DND-41 (cell line): ENCODE measurements around the gene NCK2.

Experiments used
- EZH2 ChIP-seq: IDR thresholded peaks from 3 replicates; pipeline ENCODE4 v1.6.1; 2012; ENCODE audit warnings: borderline replicate concordance, low read depth, mild to moderate bottlenecking, moderate library complexity, low read length, inconsistent platforms; ENCODE audit not compliant: severe bottlenecking
- TF ChIP-seq, protein P1 (sequence below): IDR thresholded peaks from 2 replicates; pipeline ENCODE4 v1.5.1; 2012; ENCODE audit warnings: borderline replicate concordance, low read length, moderate library complexity, mild to moderate bottlenecking; ENCODE audit not compliant: poor library complexity, severe bottlenecking; ENCODE audit errors: extremely low read depth

DNA sequence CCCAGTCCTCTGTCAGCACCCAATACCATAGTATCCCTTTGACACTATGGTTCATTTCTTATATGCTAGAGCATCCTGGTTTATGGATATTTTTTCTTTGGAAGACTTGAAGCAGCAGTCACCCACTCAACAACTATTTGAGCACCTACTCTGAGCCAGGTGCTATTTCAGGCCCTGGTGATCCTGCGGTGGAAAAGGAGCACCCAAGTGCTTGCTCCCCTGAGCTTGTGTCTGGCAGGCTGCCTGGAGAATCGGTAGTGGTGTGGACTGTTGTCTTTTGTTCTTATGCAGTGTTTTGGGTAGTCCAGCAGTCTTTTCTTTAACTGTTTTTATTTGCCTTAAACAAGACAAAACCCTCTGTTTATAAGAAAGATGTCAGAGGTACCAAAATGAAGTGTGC, 28.9 kb downstream of the NCK2 start:
- TF ChIP-seq, protein P1, sequence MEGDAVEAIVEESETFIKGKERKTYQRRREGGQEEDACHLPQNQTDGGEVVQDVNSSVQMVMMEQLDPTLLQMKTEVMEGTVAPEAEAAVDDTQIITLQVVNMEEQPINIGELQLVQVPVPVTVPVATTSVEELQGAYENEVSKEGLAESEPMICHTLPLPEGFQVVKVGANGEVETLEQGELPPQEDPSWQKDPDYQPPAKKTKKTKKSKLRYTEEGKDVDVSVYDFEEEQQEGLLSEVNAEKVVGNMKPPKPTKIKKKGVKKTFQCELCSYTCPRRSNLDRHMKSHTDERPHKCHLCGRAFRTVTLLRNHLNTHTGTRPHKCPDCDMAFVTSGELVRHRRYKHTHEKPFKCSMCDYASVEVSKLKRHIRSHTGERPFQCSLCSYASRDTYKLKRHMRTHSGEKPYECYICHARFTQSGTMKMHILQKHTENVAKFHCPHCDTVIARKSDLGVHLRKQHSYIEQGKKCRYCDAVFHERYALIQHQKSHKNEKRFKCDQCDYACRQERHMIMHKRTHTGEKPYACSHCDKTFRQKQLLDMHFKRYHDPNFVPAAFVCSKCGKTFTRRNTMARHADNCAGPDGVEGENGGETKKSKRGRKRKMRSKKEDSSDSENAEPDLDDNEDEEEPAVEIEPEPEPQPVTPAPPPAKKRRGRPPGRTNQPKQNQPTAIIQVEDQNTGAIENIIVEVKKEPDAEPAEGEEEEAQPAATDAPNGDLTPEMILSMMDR, result no peak
- TF ChIP-seq EZH2, result no peak
